HL-60 (cell line): ENCODE data around the gene CLEC2B.

Source experiments
- DNase-seq, 2 experiments: peaks; one replicate each; pipeline ENCODE4 v3.0.0-alpha.2; 2010 to 2020; ENCODE audit warnings: low read depth in 1 of 2, low spot score in 1 of 2
- H3K27ac ChIP-seq: fragments of 250-450 bp; sonication (Bioruptor Pico); replicated peaks from 2 replicates; pipeline ENCODE4 v1.5.1; 2020; ENCODE audit warnings: mild to moderate bottlenecking, moderate library complexity
- H3K27me3 ChIP-seq: fragments of 250-450 bp; sonication (Bioruptor Pico); 2 replicates; pipeline ENCODE4 v1.5.1; 2021; ENCODE audit warnings: mild to moderate bottlenecking, moderate library complexity; ENCODE audit not compliant: insufficient read depth, poor library complexity, severe bottlenecking
- H3K4me3 ChIP-seq: replicated peaks from 2 replicates; pipeline ENCODE4 v1.5.1; 2011; ENCODE audit warnings: mild to moderate bottlenecking, control low read depth, low read length; ENCODE audit not compliant: insufficient read depth
- CTCF ChIP-seq: IDR thresholded peaks from one replicate; pipeline ENCODE4 v1.5.1; 2011; ENCODE audit warnings: low read length, control low read depth, inconsistent platforms; ENCODE audit not compliant: insufficient read depth
- GABPA ChIP-seq: IDR thresholded peaks from 2 replicates; pipeline ENCODE4 v1.6.1; 2012; ENCODE audit warnings: low read depth
- POLR2AphosphoS5 ChIP-seq: IDR thresholded peaks from 2 replicates; pipeline ENCODE4 v1.6.1; 2012; ENCODE audit warnings: low read depth
- REST ChIP-seq: IDR thresholded peaks from 2 replicates; pipeline ENCODE4 v1.6.1; 2012; ENCODE audit warnings: low read depth; ENCODE audit not compliant: insufficient replicate concordance
- SPI1 ChIP-seq: IDR thresholded peaks from 2 replicates; pipeline ENCODE4 v1.6.1; 2012; ENCODE audit warnings: low read depth, mild to moderate bottlenecking, borderline replicate concordance

CLEC2B gene

GRCh38 chr12:9813821-9814798, 55.0 kb downstream of the CLEC2B start:
- peak in 1 of 2 experiments; percentile 91 for DNase-seq
- H3K27ac ChIP-seq, result peak overlapping the region; percentile 10; the same call in 1 of the 2 replicates

GRCh38 chr12:9811621-9812020, 57.5 kb downstream of the CLEC2B start:
- no peak overlapping the region for H3K27ac ChIP-seq
- H3K4me3 ChIP-seq, result no peak overlapping the region
- TF ChIP-seq POLR2AphosphoS5, result no peak
- no peak for TF ChIP-seq SPI1
- no peak for TF ChIP-seq CTCF
- TF ChIP-seq REST, result no peak
- TF ChIP-seq GABPA, result no peak
- no peak for DNase-seq
- H3K27me3 ChIP-seq, result no peaks in the 10 kb centered on the region

More at GRCh38 chr12:9813821-9814798, 55.0 kb downstream of the CLEC2B start:
- Histone ChIP-seq H3K4me3 (peak overlapping the region; percentile 50), H3K27me3 (no peaks in the 10 kb centered on the region)
- TF ChIP-seq GABPA, result no peak
- TF ChIP-seq POLR2AphosphoS5, result 0 out of 2 replicates have a peak, but pooled peaks have one; percentile 34
- TF ChIP-seq CTCF, result peak; percentile 87

GRCh38 chr12:9810671-9811070, 58.5 kb downstream of the CLEC2B start:
- no peak overlapping the region for H3K4me3 ChIP-seq
- DNase-seq, result peak in 1 of 2 experiments; percentile 58
- H3K27me3 ChIP-seq, result no peaks in the 10 kb centered on the region
- TF ChIP-seq GABPA (no peak), SPI1 (peak; percentile 48; the same call in 1 of the 2 replicates), REST (no peak), POLR2AphosphoS5 (peak; percentile 18; the same call in 1 of the 2 replicates), CTCF (no peak)
- no peak overlapping the region for H3K27ac ChIP-seq
